Dermis blood vessel endothelial cell (primary cell): Measurements from ENCODE around the gene BTNL9. TPM values are rescaled to one million over a fixed set of nuclear protein-coding genes. Genes with fewer than 3 reads are reported as not detected.
"Not testable (repeated sequence)": the region's sequence is repeated elsewhere in the genome, so short reads cannot be mapped to it uniquely, and the experiment has no call there.

Experiments
- DNase-seq: peaks from one replicate; pipeline ENCODE4 v3.0.0; 2010
- total RNA-seq: library from RNA; depleted of rRNA; stranded (reverse); fragments of >200 nt; gene quantifications from 2 replicates; pipeline ENCODE4 v1.2.3, GENCODE V29; 2014

BTNL9 gene
- total RNA-seq, 1 donor from 2014 or later: 0.17 TPM

DNA sequence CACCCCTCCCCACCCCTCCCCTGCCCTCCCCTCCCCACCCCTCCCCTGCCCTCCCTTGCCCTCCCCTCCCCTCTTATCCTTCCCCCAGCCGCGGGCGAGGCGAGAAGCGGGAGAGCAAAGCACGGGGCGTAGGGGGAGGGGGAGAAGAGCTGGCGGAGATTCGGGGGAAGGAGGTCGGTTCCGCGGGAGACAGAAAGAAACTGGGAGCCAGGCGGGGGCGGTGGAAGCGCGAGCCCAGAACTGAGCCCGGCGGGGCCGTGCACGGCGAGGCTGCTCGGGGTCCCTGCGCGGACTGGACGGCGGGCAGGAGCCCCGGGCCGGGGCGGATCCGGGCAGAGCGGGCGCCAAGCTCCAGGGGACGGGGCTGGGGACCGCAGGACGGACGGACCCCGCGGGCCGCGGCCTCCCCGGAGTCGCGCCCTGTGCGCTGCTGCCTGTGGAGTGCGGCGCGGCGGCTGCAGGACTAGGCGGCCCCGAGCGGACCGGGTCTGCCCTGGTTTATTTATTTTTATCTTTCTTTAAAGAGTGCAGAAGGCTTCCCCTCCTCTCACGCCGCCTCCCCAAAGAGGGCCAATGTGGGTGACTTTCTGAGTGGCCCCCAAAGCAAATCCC lies 61.1 kb downstream of the BTNL9 start:
- not testable (repeated sequence) for DNase-seq

GRCh38 chr5:181101930-181102674 lies 62.0 kb downstream of the BTNL9 start:
- not testable (repeated sequence) for DNase-seq

DNA sequence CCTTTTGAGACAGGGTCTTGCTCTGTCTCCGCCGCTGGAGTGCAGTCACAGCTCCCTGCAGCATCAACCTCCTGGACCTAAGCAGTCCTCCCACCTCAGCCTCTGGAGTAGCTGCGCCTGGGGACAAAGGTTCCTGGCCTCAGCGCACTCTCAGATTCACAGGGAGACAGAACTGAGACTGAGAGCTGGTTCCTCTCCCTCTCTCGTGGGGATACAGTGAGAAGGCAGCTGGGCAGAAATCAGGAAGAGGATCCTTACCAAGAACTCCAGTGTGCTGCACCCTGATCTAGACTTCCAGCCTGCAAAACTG lies 64.1 kb downstream of the BTNL9 start:
- DNase-seq: not testable (repeated sequence)

GRCh38 chr5:181104606-181105390 lies 64.7 kb downstream of the BTNL9 start:
- DNase-seq: not testable (repeated sequence)

GRCh38 chr5:181105391-181106025 lies 65.4 kb downstream of the BTNL9 start:
- DNase-seq: no peak

- DNase-seq: no peak
Observed at GRCh38 chr5:181107699-181108098, 67.6 kb downstream of the BTNL9 start.

DNA sequence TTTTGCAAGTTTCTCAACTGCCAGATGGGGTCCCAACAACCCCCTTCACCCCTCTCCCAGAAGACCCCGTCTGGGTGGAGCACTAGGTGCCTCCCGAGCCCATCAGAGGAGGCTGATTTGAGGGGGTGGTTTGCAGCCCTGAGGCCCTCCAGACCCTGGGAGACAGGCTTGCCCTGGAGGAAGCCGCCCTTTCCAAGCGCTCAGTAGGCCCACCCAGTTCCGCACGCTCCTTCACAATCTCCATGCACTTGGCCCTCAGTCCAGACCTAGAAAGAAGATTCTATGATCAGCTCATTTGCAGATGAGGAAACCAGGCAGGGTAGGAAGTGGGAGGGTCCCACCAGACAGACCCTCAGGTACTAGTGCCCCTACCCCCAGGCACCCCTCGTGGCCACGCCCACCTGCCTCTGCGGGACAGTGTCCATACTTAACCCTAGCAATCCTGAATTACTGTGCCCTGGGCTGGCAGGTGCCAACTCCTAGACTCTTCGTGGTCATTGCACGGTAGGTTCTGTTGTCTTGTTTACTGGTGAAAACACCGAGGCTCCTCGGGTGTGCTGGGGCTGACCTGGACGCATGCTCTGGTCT lies 68.6 kb downstream of the BTNL9 start:
- DNase-seq: no peak

GRCh38 chr5:181109489-181110013 lies 69.5 kb downstream of the BTNL9 start:
- DNase-seq: no peak

DNA sequence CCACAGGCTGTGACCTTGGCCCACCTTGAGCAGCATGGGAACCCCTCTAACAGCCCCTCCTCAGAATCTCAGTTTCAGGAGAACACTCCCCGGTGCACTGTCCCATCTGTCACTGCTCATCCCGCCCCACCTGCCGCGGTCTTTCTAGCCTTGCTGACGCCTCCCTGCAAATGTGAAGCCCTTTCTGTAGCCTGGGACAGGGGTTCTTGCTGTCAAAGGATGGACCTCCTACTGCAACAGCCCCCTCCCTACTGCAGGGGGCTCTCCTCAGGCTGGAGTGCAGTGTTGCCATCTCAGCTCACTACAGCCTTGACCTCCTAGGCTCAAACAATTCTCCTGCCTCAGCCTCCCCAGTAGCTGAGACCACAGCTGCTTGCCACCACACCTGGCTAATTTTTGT lies 70.9 kb downstream of the BTNL9 start:
- DNase-seq: no peak

Other genes with a start within 250 kb of the BTNL9 start
- 124 and 164 TPM in 2 replicates for gene MGAT1, start 237.5 kb upstream of the BTNL9 start, total RNA-seq
- 21.5 and 23.1 TPM in 2 replicates for gene ZFP62, start 179.0 kb upstream of the BTNL9 start, total RNA-seq
- 0.17 and 0.19 TPM in 2 replicates for gene BTNL8, start 141.1 kb upstream of the BTNL9 start, total RNA-seq
- gene BTNL3, start 51.4 kb upstream of the BTNL9 start, total RNA-seq: not detected in 2 replicates
- gene OR2V1, start 90.9 kb downstream of the BTNL9 start, total RNA-seq: not detected in 2 replicates
- gene OR2V2, start 107.3 kb downstream of the BTNL9 start, total RNA-seq: not detected in 2 replicates
- gene TRIM7, start 164.9 kb downstream of the BTNL9 start, total RNA-seq: 2.7 and 5.2 TPM in 2 replicates
- gene TRIM41, start 183.0 kb downstream of the BTNL9 start, total RNA-seq: 9.0 and 9.2 TPM in 2 replicates
- gene RACK1, start 203.6 kb downstream of the BTNL9 start, total RNA-seq: 4,132 and 4,370 TPM in 2 replicates
- gene TRIM52, start 220.9 kb downstream of the BTNL9 start, total RNA-seq: 6.3 and 8.8 TPM in 2 replicates